ENCODE data around the gene PTMS.

PTMS gene

DNA sequence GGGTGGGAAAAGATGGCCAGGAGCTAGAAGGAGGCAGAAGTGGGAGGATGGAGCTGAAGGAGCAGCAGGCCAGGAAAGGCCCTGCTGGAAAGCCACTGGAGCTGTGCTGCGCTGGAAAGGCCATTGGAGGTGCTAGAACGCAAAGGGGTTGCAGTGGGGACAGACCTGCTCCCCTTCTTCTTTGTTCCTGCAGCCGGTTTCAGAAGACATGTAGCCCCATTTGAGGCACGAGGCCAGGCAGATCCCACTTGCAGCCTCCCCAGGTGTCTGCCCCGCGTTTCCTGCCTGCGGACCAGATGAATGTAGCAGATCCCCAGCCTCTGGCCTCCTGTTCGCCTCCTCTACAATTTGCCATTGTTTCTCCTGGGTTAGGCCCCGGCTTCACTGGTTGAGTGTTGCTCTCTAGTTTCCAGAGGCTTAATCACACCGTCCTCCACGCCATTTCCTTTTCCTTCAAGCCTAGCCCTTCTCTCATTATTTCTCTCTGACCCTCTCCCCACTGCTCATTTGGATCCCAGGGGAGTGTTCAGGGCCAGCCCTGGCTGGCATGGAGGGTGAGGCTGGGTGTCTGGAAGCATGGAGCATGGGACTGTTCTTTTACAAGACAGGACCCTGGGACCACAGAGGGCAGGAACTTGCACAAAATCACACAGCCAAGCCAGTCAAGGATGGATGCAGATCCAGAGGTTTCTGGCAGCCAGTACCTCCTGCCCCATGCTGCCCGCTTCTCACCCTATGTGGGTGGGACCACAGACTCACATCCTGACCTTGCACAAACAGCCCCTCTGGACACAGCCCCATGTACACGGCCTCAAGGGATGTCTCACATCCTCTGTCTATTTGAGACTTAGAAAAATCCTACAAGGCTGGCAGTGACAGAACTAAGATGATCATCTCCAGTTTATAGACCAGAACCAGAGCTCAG, 53.2 kb downstream of the PTMS start:
- Histone ChIP-seq H3K27ac (replicated peaks) (no peak overlapping the region), H3K27me3 (ENCODE audit: insufficient read depth, poor library complexity, severe bottlenecking) (peaks cover 11% of the 10 kb centered on the region), H3K4me3 (replicated peaks; ENCODE audit: insufficient read depth, low read length) (no peak overlapping the region)
- TF ChIP-seq GABPA (IDR thresholded peaks at IDR 0.05; ENCODE audit: low read depth) (no peak), POLR2AphosphoS5 (IDR thresholded peaks at IDR 0.05; ENCODE audit: low read depth) (no peak)
- TF ChIP-seq, protein P1, sequence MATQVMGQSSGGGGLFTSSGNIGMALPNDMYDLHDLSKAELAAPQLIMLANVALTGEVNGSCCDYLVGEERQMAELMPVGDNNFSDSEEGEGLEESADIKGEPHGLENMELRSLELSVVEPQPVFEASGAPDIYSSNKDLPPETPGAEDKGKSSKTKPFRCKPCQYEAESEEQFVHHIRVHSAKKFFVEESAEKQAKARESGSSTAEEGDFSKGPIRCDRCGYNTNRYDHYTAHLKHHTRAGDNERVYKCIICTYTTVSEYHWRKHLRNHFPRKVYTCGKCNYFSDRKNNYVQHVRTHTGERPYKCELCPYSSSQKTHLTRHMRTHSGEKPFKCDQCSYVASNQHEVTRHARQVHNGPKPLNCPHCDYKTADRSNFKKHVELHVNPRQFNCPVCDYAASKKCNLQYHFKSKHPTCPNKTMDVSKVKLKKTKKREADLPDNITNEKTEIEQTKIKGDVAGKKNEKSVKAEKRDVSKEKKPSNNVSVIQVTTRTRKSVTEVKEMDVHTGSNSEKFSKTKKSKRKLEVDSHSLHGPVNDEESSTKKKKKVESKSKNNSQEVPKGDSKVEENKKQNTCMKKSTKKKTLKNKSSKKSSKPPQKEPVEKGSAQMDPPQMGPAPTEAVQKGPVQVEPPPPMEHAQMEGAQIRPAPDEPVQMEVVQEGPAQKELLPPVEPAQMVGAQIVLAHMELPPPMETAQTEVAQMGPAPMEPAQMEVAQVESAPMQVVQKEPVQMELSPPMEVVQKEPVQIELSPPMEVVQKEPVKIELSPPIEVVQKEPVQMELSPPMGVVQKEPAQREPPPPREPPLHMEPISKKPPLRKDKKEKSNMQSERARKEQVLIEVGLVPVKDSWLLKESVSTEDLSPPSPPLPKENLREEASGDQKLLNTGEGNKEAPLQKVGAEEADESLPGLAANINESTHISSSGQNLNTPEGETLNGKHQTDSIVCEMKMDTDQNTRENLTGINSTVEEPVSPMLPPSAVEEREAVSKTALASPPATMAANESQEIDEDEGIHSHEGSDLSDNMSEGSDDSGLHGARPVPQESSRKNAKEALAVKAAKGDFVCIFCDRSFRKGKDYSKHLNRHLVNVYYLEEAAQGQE (IDR thresholded peaks at IDR 0.05; ENCODE audit: insufficient replicate concordance, low read depth): no peak
- TF ChIP-seq, protein P2, sequence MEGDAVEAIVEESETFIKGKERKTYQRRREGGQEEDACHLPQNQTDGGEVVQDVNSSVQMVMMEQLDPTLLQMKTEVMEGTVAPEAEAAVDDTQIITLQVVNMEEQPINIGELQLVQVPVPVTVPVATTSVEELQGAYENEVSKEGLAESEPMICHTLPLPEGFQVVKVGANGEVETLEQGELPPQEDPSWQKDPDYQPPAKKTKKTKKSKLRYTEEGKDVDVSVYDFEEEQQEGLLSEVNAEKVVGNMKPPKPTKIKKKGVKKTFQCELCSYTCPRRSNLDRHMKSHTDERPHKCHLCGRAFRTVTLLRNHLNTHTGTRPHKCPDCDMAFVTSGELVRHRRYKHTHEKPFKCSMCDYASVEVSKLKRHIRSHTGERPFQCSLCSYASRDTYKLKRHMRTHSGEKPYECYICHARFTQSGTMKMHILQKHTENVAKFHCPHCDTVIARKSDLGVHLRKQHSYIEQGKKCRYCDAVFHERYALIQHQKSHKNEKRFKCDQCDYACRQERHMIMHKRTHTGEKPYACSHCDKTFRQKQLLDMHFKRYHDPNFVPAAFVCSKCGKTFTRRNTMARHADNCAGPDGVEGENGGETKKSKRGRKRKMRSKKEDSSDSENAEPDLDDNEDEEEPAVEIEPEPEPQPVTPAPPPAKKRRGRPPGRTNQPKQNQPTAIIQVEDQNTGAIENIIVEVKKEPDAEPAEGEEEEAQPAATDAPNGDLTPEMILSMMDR (IDR thresholded peaks at IDR 0.05; ENCODE audit: insufficient read depth, low read length): no peak
- DNase-seq (ENCODE audit: low read depth in 1 of 2, low spot score in 1 of 2): no peak

DNA sequence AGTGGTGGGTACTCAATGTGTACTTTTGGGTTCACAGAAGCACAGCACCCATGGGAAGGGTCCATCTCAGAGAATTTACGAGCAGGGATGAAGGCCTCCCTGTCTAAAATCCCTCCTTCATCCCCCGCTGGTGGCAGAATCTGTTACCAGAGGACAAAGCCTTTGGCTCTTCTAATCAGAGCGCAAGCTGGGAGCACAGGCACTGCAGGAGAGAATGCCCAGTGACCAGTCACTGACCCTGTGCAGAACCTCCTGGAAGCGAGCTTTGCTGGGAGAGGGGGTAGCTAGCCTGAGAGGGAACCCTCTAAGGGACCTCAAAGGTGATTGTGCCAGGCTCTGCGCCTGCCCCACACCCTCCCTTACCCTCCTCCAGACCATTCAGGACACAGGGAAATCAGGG, 54.0 kb downstream of the PTMS start:
- Histone ChIP-seq H3K27ac (replicated peaks) (no peak overlapping the region), H3K27me3 (ENCODE audit: insufficient read depth, poor library complexity, severe bottlenecking) (peaks cover 12% of the 10 kb centered on the region)
- no peak for DNase-seq (ENCODE audit: low read depth in 1 of 2, low spot score in 1 of 2)

More for the DNA sequence above, 54.0 kb downstream of the PTMS start:
- TF ChIP-seq, protein P1 (IDR thresholded peaks at IDR 0.05; ENCODE audit: insufficient replicate concordance, low read depth): no peak
- no peak for TF ChIP-seq GABPA (IDR thresholded peaks at IDR 0.05; ENCODE audit: low read depth)
- TF ChIP-seq POLR2AphosphoS5 (IDR thresholded peaks at IDR 0.05; ENCODE audit: low read depth): no peak
- TF ChIP-seq SPI1 (IDR thresholded peaks at IDR 0.05; ENCODE audit: borderline replicate concordance, low read depth): no peak
- TF ChIP-seq, protein P2 (IDR thresholded peaks at IDR 0.05; ENCODE audit: insufficient read depth, low read length): no peak
- H3K4me3 ChIP-seq (replicated peaks; ENCODE audit: insufficient read depth, low read length): no peak overlapping the region
